H9 (cell line): ENCODE results near the gene PSMD7. TPM values are rescaled to one million over a fixed set of nuclear protein-coding genes. Genes with fewer than 3 reads are reported as not detected.

Source experiments
- DNase-seq: peaks from one replicate; pipeline ENCODE4 v3.0.0-alpha.2; 2017
- H2AFZ ChIP-seq: one replicate; pipeline ENCODE4 v1.6.1; 2013; ENCODE audit warnings: mild to moderate bottlenecking, low read length, control low read depth, moderate library complexity
- H2AK5ac ChIP-seq: 2 replicates; pipeline ENCODE4 v1.6.1; 2013; ENCODE audit warnings: low read length, control low read depth, mixed read lengths; ENCODE audit not compliant: insufficient read length
- H2BK120ac ChIP-seq: one replicate; pipeline ENCODE4 v1.6.1; 2013; ENCODE audit warnings: low read depth, mild to moderate bottlenecking, low read length, control low read depth, inconsistent platforms; ENCODE audit not compliant: poor library complexity, severe bottlenecking
- H2BK12ac ChIP-seq: 2 replicates; pipeline ENCODE4 v1.6.1; 2013; ENCODE audit warnings: low read length, control low read depth, mixed read lengths, low read depth; ENCODE audit not compliant: insufficient read length
- H2BK15ac ChIP-seq: 2 replicates; pipeline ENCODE4 v1.6.1; 2013; ENCODE audit warnings: low read depth, low read length, control low read depth
- H2BK20ac ChIP-seq: one replicate; pipeline ENCODE4 v1.6.1; 2013; ENCODE audit warnings: low read depth, mild to moderate bottlenecking, low read length, control low read depth, inconsistent platforms; ENCODE audit not compliant: poor library complexity, severe bottlenecking
- H2BK5ac ChIP-seq: 2 replicates; pipeline ENCODE4 v1.6.1; 2013; ENCODE audit warnings: low read length, control low read depth, mixed read lengths; ENCODE audit not compliant: insufficient read length
- H3K14ac ChIP-seq: 2 replicates; pipeline ENCODE4 v1.6.1; 2013; ENCODE audit warnings: low read length, control low read depth; ENCODE audit not compliant: insufficient read depth
- H3K18ac ChIP-seq: 2 replicates; pipeline ENCODE4 v1.6.1; 2013; ENCODE audit warnings: low read depth, mild to moderate bottlenecking, mixed read lengths, low read length, control low read depth; ENCODE audit not compliant: insufficient read length
- H3K23ac ChIP-seq: 2 replicates; pipeline ENCODE4 v1.6.1; 2013; ENCODE audit warnings: low read length, control low read depth, mixed read lengths, low read depth; ENCODE audit not compliant: insufficient read length
- H3K23me2 ChIP-seq: 2 replicates; pipeline ENCODE4 v1.6.1; 2013; ENCODE audit warnings: low read depth, mild to moderate bottlenecking, mixed read lengths, low read length, control low read depth; ENCODE audit not compliant: insufficient read length, poor library complexity, severe bottlenecking
- H3K27ac ChIP-seq: 2 replicates; pipeline ENCODE4 v1.5.1; 2013; ENCODE audit warnings: low read length, control low read depth, mixed read lengths, low read depth; ENCODE audit not compliant: insufficient read length
- H3K27me3 ChIP-seq: 2 replicates; pipeline ENCODE4 v1.6.1; 2013; ENCODE audit warnings: low read length, control low read depth, inconsistent platforms; ENCODE audit not compliant: insufficient read depth
- H3K4ac ChIP-seq: 2 replicates; pipeline ENCODE4 v1.6.1; 2013; ENCODE audit warnings: low read depth, mild to moderate bottlenecking, control low read depth, inconsistent platforms, low read length, moderate library complexity
- H3K4me1 ChIP-seq: 2 replicates; pipeline ENCODE4 v1.6.1; 2013; ENCODE audit warnings: low read length, control low read depth, inconsistent platforms; ENCODE audit not compliant: insufficient read depth
- H3K4me2 ChIP-seq: 2 replicates; pipeline ENCODE4 v1.6.1; 2013; ENCODE audit warnings: low read length, control low read depth, mixed read lengths; ENCODE audit not compliant: insufficient read length, insufficient read depth
- H3K56ac ChIP-seq: 2 replicates; pipeline ENCODE4 v1.6.1; 2013; ENCODE audit warnings: low read depth, mild to moderate bottlenecking, mixed read lengths, low read length, control low read depth; ENCODE audit not compliant: insufficient read length
- H3K79me1 ChIP-seq: 2 replicates; pipeline ENCODE4 v1.6.1; 2013; ENCODE audit warnings: low read depth, mild to moderate bottlenecking, moderate library complexity, low read length, control low read depth, inconsistent platforms; ENCODE audit not compliant: insufficient read depth, poor library complexity, severe bottlenecking
- H3K79me2 ChIP-seq: 2 replicates; pipeline ENCODE4 v1.6.1; 2013; ENCODE audit warnings: low read length, control low read depth, inconsistent platforms; ENCODE audit not compliant: insufficient read depth
- H3K9ac ChIP-seq: 2 replicates; pipeline ENCODE4 v1.6.1; 2013; ENCODE audit warnings: low read length, control low read depth, mixed read lengths; ENCODE audit not compliant: insufficient read length; ENCODE audit errors: extremely low read depth
- H3K9me3 ChIP-seq: one replicate; pipeline ENCODE4 v1.6.1; 2013; ENCODE audit warnings: low read depth, low read length, inconsistent platforms; ENCODE audit not compliant: control insufficient read depth
- H3T11ph ChIP-seq: one replicate; pipeline ENCODE4 v1.6.1; 2013; ENCODE audit warnings: mild to moderate bottlenecking, low read length, control low read depth, inconsistent platforms
- H4K20me1 ChIP-seq: one replicate; pipeline ENCODE4 v1.6.1; 2013; ENCODE audit not compliant: control insufficient read depth, insufficient read length, insufficient read depth
- H4K5ac ChIP-seq: 2 replicates; pipeline ENCODE4 v1.6.1; 2013; ENCODE audit warnings: low read depth, mild to moderate bottlenecking, mixed read lengths, low read length, control low read depth; ENCODE audit not compliant: insufficient read length
- H4K8ac ChIP-seq: replicated peaks from 2 replicates; pipeline ENCODE4 v1.6.1; 2013; ENCODE audit warnings: low read length, control low read depth, mixed read lengths, low read depth; ENCODE audit not compliant: insufficient read length
- H4K91ac ChIP-seq: 2 replicates; pipeline ENCODE4 v1.6.1; 2013; ENCODE audit warnings: low read depth, mild to moderate bottlenecking, moderate library complexity, mixed read lengths, low read length, control low read depth; ENCODE audit not compliant: insufficient read length
- H3K27ac Mint-ChIP-seq, 3 experiments: 2 replicates in 2 of 3; 3 replicates in 1 of 3; pipeline ENCODE4 v1.8.0; 2020 to 2021; ENCODE audit warnings: mixed read lengths in 3 of 3, mild to moderate bottlenecking in 1 of 3, moderate library complexity in 1 of 3
- H3K27me3 Mint-ChIP-seq: 2 replicates; pipeline ENCODE4 v1.8.0; 2021; ENCODE audit warnings: low read depth, mild to moderate bottlenecking, moderate library complexity, mixed read lengths
- H3K36me3 Mint-ChIP-seq, 3 experiments: 2 replicates in 2 of 3; 3 replicates in 1 of 3; pipeline ENCODE4 v1.8.0; 2020 to 2021; ENCODE audit warnings: low read depth in 3 of 3, mixed read lengths in 3 of 3; ENCODE audit not compliant: insufficient read depth in 1 of 3
- H3K4me1 Mint-ChIP-seq, 2 experiments: 2 replicates each; pipeline ENCODE4 v1.8.0; 2020; ENCODE audit warnings: mixed read lengths in 2 of 2
- H3K4me3 Mint-ChIP-seq, 2 experiments: 2 replicates in 1 of 2; 3 replicates in 1 of 2; pipeline ENCODE4 v1.8.0; 2020 to 2021; ENCODE audit warnings: mild to moderate bottlenecking in 2 of 2, mixed read lengths in 2 of 2, moderate library complexity in 1 of 2
- H3K9me3 Mint-ChIP-seq, 2 experiments: 2 replicates in 1 of 2; 3 replicates in 1 of 2; pipeline ENCODE4 v1.8.0; 2020; ENCODE audit warnings: mild to moderate bottlenecking in 2 of 2, mixed read lengths in 2 of 2, moderate library complexity in 1 of 2
- WGBS: extraction: QIAGEN DNeasy Blood & Tissue Kit; methylation state at CpG from one replicate; pipeline ENCODE4 v1.1.7; 2013; ENCODE audit warnings: missing lambda C conversion rate, low lambda C conversion rate, mixed read lengths; ENCODE audit not compliant: insufficient read length; ENCODE audit errors: extremely low coverage; 5-methylcytosine and 5-hydroxymethylcytosine counted together
- long read RNA-seq: library from polyadenylated mRNA; unstranded; transcript quantifications from one replicate; pipeline ENCODE4 v2.0.0, GENCODE V29; 2020
- total RNA-seq: library from RNA; stranded (reverse); gene quantifications from 2 replicates; pipeline ENCODE4 v1.2.1, GENCODE V29; 2021
- TF ChIP-seq, protein P1 (sequence below): fragments of 200-600 bp; sonication (generic); conservative IDR thresholded peaks from 3 replicates; pipeline ENCODE4 v1.8.0; 2021; ENCODE audit warnings: antibody characterized with exemption, mild to moderate bottlenecking

Gene PSMD7
- 138 and 140 TPM in 2 replicates for total RNA-seq
- long read RNA-seq, transcript PSMD7-201 (7 exons, 1,670 nt), result major isoform, 535 of 615 reads
- long read RNA-seq, partial matches to known transcripts, result 1 of 615 reads
- long read RNA-seq, other reads (novel, unspliced or antisense), result 78 of 615 reads

DNA sequence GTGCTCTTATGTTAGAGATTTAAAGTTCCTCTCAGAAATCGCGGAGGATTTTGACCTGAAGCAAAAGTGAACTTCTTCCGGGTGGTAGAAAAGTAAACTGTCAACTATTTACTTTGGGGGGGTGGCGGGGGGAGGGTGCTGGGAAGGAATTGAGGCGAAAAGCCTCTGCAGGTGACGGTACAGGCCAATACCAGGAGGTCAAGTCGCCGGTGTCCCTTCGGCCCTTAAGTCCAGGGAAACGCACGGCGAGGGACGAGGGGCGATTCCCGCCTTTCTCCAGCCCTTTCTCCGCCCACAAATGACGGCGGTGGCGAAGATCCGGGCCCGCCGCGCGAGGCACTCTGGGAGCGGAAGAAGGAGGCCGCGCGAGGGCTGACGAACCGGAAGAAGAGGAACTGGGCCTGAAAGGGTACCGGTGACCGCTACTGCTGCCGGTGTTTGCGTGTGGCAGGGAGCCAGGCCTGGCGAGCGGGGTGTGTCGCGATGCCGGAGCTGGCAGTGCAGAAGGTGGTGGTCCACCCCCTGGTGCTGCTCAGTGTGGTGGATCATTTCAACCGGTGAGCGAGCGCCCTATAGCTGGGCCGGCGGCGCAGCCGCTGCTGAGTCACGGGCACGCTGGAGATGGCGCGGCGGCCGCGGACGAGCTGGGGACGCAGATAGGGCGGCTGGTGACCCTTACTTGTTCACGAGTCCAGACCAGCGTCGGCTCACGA is at the start of gene PSMD7:
PSMD7 (plus strand) TSS at position 383 of the 713 bp plus-strand sequence; CDS start at position 484, 101 bp downstream.
- Histone ChIP-seq H2AK5ac (no peak within 1 kb of the TSS), H2BK5ac (peak within 1 kb of the TSS; percentile 76), H3K4me1 (no peaks in the 10 kb centered on the region), H3T11ph (no peak within 1 kb of the TSS), H2AFZ (no peak within 1 kb of the TSS), H2BK12ac (no peak within 1 kb of the TSS), H4K91ac (peak within 1 kb of the TSS; percentile 21), H4K20me1 (no peaks in the 10 kb centered on the region), H3K23ac (no peak within 1 kb of the TSS), H3K23me2 (peaks cover 6% of the 10 kb centered on the region), H3K9me3 (no peaks in the 10 kb centered on the region), H2BK15ac (no peak within 1 kb of the TSS), H3K18ac (peak within 1 kb of the TSS; percentile 96), H3K4ac (no peak within 1 kb of the TSS; the same call in 1 of the 2 replicates), H2BK120ac (peak within 1 kb of the TSS; percentile 31), H3K27ac (no peak within 1 kb of the TSS), H2BK20ac (peak within 1 kb of the TSS; percentile 78), H3K9ac (peak within 1 kb of the TSS; percentile 98), H3K79me1 (peaks cover 6% of the 10 kb centered on the region), H3K79me2 (peaks cover 22% of the 10 kb centered on the region), H4K5ac (peak within 1 kb of the TSS; percentile 22), H3K4me2 (peak within 1 kb of the TSS; percentile 84), H3K27me3 (no peaks in the 10 kb centered on the region), H3K14ac (peak within 1 kb of the TSS; percentile 95), H4K8ac (no peak within 1 kb of the TSS), H3K56ac (peak within 1 kb of the TSS; percentile 75)
- TF ChIP-seq, protein P1, sequence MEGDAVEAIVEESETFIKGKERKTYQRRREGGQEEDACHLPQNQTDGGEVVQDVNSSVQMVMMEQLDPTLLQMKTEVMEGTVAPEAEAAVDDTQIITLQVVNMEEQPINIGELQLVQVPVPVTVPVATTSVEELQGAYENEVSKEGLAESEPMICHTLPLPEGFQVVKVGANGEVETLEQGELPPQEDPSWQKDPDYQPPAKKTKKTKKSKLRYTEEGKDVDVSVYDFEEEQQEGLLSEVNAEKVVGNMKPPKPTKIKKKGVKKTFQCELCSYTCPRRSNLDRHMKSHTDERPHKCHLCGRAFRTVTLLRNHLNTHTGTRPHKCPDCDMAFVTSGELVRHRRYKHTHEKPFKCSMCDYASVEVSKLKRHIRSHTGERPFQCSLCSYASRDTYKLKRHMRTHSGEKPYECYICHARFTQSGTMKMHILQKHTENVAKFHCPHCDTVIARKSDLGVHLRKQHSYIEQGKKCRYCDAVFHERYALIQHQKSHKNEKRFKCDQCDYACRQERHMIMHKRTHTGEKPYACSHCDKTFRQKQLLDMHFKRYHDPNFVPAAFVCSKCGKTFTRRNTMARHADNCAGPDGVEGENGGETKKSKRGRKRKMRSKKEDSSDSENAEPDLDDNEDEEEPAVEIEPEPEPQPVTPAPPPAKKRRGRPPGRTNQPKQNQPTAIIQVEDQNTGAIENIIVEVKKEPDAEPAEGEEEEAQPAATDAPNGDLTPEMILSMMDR, result no peak
- peak within 1 kb of the TSS; percentile 95 to 98 for H3K4me3 Mint-ChIP-seq
- WGBS, result no CpG with 5 or more reads among the region's 60 CpGs
- H3K4me1 Mint-ChIP-seq, result peaks cover 11 to 15% of the 10 kb centered on the region in 2 experiments
- H3K36me3 Mint-ChIP-seq, result peaks cover 18 to 38% (median 38%) of the 10 kb centered on the region in 3 experiments
- peaks cover 11 to 12% of the 10 kb centered on the region in 2 experiments; a peak in 4 of 5 replicates for H3K9me3 Mint-ChIP-seq
- H3K27me3 Mint-ChIP-seq, result peaks cover 6% of the 10 kb centered on the region
- peak; percentile 91 for DNase-seq
- H3K27ac Mint-ChIP-seq, result peak within 1 kb of the TSS; percentile 97 to 99 (median 99)
